Epithelial cell of proximal tubule (primary cell): Measurements from ENCODE around the gene GRK6. TPM values are rescaled to one million over a fixed set of nuclear protein-coding genes. Genes with fewer than 3 reads are reported as not detected.
"Not testable (repeated sequence)": the region's sequence is repeated elsewhere in the genome, so short reads cannot be mapped to it uniquely, and the experiment has no call there.

Experiments
- DNase-seq: peaks from one replicate; pipeline ENCODE4 v3.0.0-alpha.2; 2011; ENCODE audit warnings: low read depth
- H3K4me3 ChIP-seq: 2 replicates; pipeline ENCODE4 v1.5.1; 2011; ENCODE audit warnings: low read depth, mild to moderate bottlenecking, low read length
- CTCF ChIP-seq: conservative IDR thresholded peaks from 2 replicates; pipeline ENCODE4 v1.5.1; 2012; ENCODE audit warnings: low read depth, mild to moderate bottlenecking, low read length
- total RNA-seq: library from RNA; depleted of rRNA; stranded (reverse); fragments of >200 nt; gene quantifications from 2 replicates; pipeline ENCODE4 v1.2.3, GENCODE V29; 2015

Gene GRK6
- total RNA-seq, 1 donor from 2014 or later, result 95.8 TPM

- no peak for TF ChIP-seq CTCF
- DNase-seq, result no peak
- no peak overlapping the region for H3K4me3 ChIP-seq
These were observed 12.0 kb upstream of the GRK6 start for GRCh38 chr5:177414481-177414880.

- not testable (repeated sequence) for DNase-seq, H3K4me3 ChIP-seq
These were observed 9.4 kb upstream of the GRK6 start for GRCh38 chr5:177417081-177417480.

GRCh38 chr5:177419046-177419445 lies 7.4 kb upstream of the GRK6 start:
- TF ChIP-seq CTCF, result no peak
- no peak overlapping the region for H3K4me3 ChIP-seq
- no peak for DNase-seq

GRCh38 chr5:177420472-177420871 lies 6.0 kb upstream of the GRK6 start:
- DNase-seq, H3K4me3 ChIP-seq: not testable (repeated sequence)

GRCh38 chr5:177421062-177421798 lies 5.2 kb upstream of the GRK6 start:
- no peak overlapping the region for H3K4me3 ChIP-seq
- DNase-seq, result no peak
- TF ChIP-seq CTCF, result no peak

GRCh38 chr5:177423671-177424070 lies 2.8 kb upstream of the GRK6 start:
- DNase-seq, result no peak
- H3K4me3 ChIP-seq, result no peak overlapping the region
- no peak for TF ChIP-seq CTCF

- no peak for TF ChIP-seq CTCF
- DNase-seq, result no peak
- H3K4me3 ChIP-seq, result peak overlapping the region; percentile 52
These were observed 1.2 kb upstream of the GRK6 start for GRCh38 chr5:177425196-177425800.

GRCh38 chr5:177425801-177426565 lies 493 bp upstream of the GRK6 start:
- no peak for TF ChIP-seq CTCF

More at GRCh38 chr5:177425801-177426565, 493 bp upstream of the GRK6 start:
- peak; percentile 100 for DNase-seq
- H3K4me3 ChIP-seq, result peak overlapping the region; percentile 52
